Osteocyte (in vitro differentiated cells): ENCODE data around the gene MBD3. TPM values are rescaled to one million over a fixed set of nuclear protein-coding genes. Genes with fewer than 3 reads are reported as not detected.

Source experiments
- total RNA-seq: library from RNA; stranded (reverse); gene quantifications from 2 replicates; pipeline ENCODE4 v1.2.1, GENCODE V29; 2021

MBD3 gene
- total RNA-seq, 1 donor from 2014 or later, result 101 TPM

Other genes starting within 250 kb of the MBD3 start
- gene NDUFS7, start 209.0 kb downstream of the MBD3 start, total RNA-seq, result 71.7 and 74.4 TPM in 2 replicates
- gene GAMT, start 191.3 kb downstream of the MBD3 start, total RNA-seq, result 31.2 and 35.3 TPM in 2 replicates
- 91.0 and 101 TPM in 2 replicates for gene DAZAP1, start 185.3 kb downstream of the MBD3 start, total RNA-seq
- gene RPS15, start 154.5 kb downstream of the MBD3 start, total RNA-seq, result 932 and 969 TPM in 2 replicates
- gene APC2, start 142.7 kb downstream of the MBD3 start, total RNA-seq, result 1.2 and 1.5 TPM in 2 replicates
- 38.0 and 38.9 TPM in 2 replicates for gene C19orf25, start 113.7 kb downstream of the MBD3 start, total RNA-seq
- gene PCSK4, start 102.5 kb downstream of the MBD3 start, total RNA-seq, result 3.2 and 5.7 TPM in 2 replicates
- 4.1 and 4.4 TPM in 2 replicates for gene REEP6, start 101.7 kb downstream of the MBD3 start, total RNA-seq
- 4.4 and 6.4 TPM in 2 replicates for gene ADAMTSL5, start 79.8 kb downstream of the MBD3 start, total RNA-seq
- 0.54 TPM in 1 of 2 replicates, not detected in the other for gene PLK5, start 68.8 kb downstream of the MBD3 start, total RNA-seq
- 65.5 and 67.5 TPM in 2 replicates for gene MEX3D, start 24.5 kb downstream of the MBD3 start, total RNA-seq
- 203 and 206 TPM in 2 replicates for gene UQCR11, start 12.6 kb upstream of the MBD3 start, total RNA-seq
- 180 and 189 TPM in 2 replicates for gene TCF3, start 59.8 kb upstream of the MBD3 start, total RNA-seq
- not detected in 2 replicates for gene ONECUT3, start 160.6 kb upstream of the MBD3 start, total RNA-seq
- 4.6 and 5.2 TPM in 2 replicates for gene ATP8B3, start 219.4 kb upstream of the MBD3 start, total RNA-seq